HG03045 (cell line): ENCODE data around the gene CERS4.
"Not testable (repeated sequence)": the region's sequence is repeated elsewhere in the genome, so short reads cannot be mapped to it uniquely, and the experiment has no call there.

Experiments
- ATAC-seq: cut with Tn5 transposase; IDR thresholded peaks from one replicate; pipeline ENCODE4 v1.9.1; 2021; ENCODE audit warnings: mild to moderate bottlenecking, moderate library complexity; ENCODE audit not compliant: unreplicated experiment

CERS4 gene

GRCh38 chr19:8208922-8209461 lies at the start of gene CERS4:
TSS of gene CERS4 (plus strand) at chr19:8209370. CDS start at chr19:8251077, 41,707 bp downstream.
- peak; percentile 63 for ATAC-seq

GRCh38 chr19:8161135-8161646 lies 48.0 kb upstream of the CERS4 start:
- ATAC-seq = no peak

GRCh38 chr19:8163759-8164158 lies 45.4 kb upstream of the CERS4 start:
- no peak for ATAC-seq

GRCh38 chr19:8167985-8168384 lies 41.2 kb upstream of the CERS4 start:
- no peak for ATAC-seq

- ATAC-seq = no peak
Observed at GRCh38 chr19:8168537-8168936, 40.6 kb upstream of the CERS4 start.

- ATAC-seq = no peak
Observed at GRCh38 chr19:8174706-8175105, 34.5 kb upstream of the CERS4 start.

GRCh38 chr19:8180018-8180417 lies 29.2 kb upstream of the CERS4 start:
- ATAC-seq = no peak

GRCh38 chr19:8184274-8184673 lies 24.9 kb upstream of the CERS4 start:
- no peak for ATAC-seq

GRCh38 chr19:8185343-8186068 lies 23.7 kb upstream of the CERS4 start:
- no peak for ATAC-seq

GRCh38 chr19:8192221-8192820 lies 16.8 kb upstream of the CERS4 start:
- no peak for ATAC-seq

GRCh38 chr19:8194528-8195267 lies 14.5 kb upstream of the CERS4 start:
- no peak for ATAC-seq

GRCh38 chr19:8196271-8196927 lies 12.8 kb upstream of the CERS4 start:
- ATAC-seq = no peak

- ATAC-seq = not testable (repeated sequence)
Observed at GRCh38 chr19:8203288-8204120, 5.7 kb upstream of the CERS4 start.

- ATAC-seq = no peak
Observed at GRCh38 chr19:8204961-8205360, 4.2 kb upstream of the CERS4 start.

GRCh38 chr19:8206147-8207087 lies 2.8 kb upstream of the CERS4 start:
- ATAC-seq = no peak

GRCh38 chr19:8207326-8207725 lies 1.8 kb upstream of the CERS4 start:
- not testable (repeated sequence) for ATAC-seq

- no peak for ATAC-seq
Observed at GRCh38 chr19:8208119-8208921, 850 bp upstream of the CERS4 start.
